CD4-positive, alpha-beta T cell (primary cell): ENCODE results near the gene PRPF19. TPM values are rescaled to one million over a fixed set of nuclear protein-coding genes. Genes with fewer than 3 reads are reported as not detected.

Source experiments
- ATAC-seq: fragments of 200-7000 bp; cut with Tn5 transposase; one replicate; pipeline ENCODE4 v1.10.0; 2022; ENCODE audit warnings: mild to moderate bottlenecking; ENCODE audit not compliant: poor library complexity
- CTCF ChIA-PET: fragments of 350-600 bp; sonication (Branson Sonifier 250); formaldehyde crosslinking; loops from one replicate; lab custom pipeline; 2021; ENCODE audit warnings: antibody characterized with exemption, inconsistent platforms; lab: Charles Lee
- POLR2A ChIA-PET: fragments of 350-600 bp; sonication (Branson Sonifier 250); formaldehyde crosslinking; loops from one replicate; lab custom pipeline; 2021; ENCODE audit warnings: antibody characterized with exemption, inconsistent platforms; lab: Charles Lee
- DNase-seq, 14 experiments: peaks; one replicate each; pipeline ENCODE4 v3.0.0-alpha.2; 2013 to 2020; ENCODE audit warnings: mixed read lengths in 2 of 14
- H3K27ac ChIP-seq, 2 donors: one replicate each; pipeline versions ENCODE4 v1.5.1 to v1.7.0; 2013; ENCODE audit warnings: low read length in 2 of 2, low read depth in 1 of 2, mild to moderate bottlenecking in 1 of 2
- H3K27me3 ChIP-seq, 2 experiments: 1 replicate in 1 of 2; 2 replicates in 1 of 2; pipeline versions ENCODE4 v1.6.1 to v1.7.0; 2013; ENCODE audit warnings: low read length in 2 of 2, control low read depth in 1 of 2, mild to moderate bottlenecking in 1 of 2, moderate library complexity in 1 of 2; ENCODE audit not compliant: insufficient read depth in 2 of 2, control insufficient read depth in 1 of 2
- H3K36me3 ChIP-seq: one replicate; pipeline ENCODE4 v1.6.1; 2013; ENCODE audit warnings: low read length, control low read depth; ENCODE audit not compliant: insufficient read depth
- H3K4me1 ChIP-seq: one replicate; pipeline ENCODE4 v1.6.1; 2013; ENCODE audit warnings: low read length, control low read depth; ENCODE audit not compliant: insufficient read depth
- H3K4me3 ChIP-seq: one replicate; pipeline ENCODE4 v1.5.1; 2013; ENCODE audit warnings: mild to moderate bottlenecking, low read length, moderate library complexity
- H3K9me3 ChIP-seq, 2 experiments: 1 replicate in 1 of 2; 2 replicates in 1 of 2; pipeline versions ENCODE4 v1.6.1 to v1.7.0; 2013; ENCODE audit warnings: low read length in 2 of 2, mild to moderate bottlenecking in 2 of 2, control low read depth in 1 of 2, moderate library complexity in 1 of 2; ENCODE audit not compliant: control insufficient read depth in 1 of 2, insufficient read depth in 1 of 2
- H3K27ac Mint-ChIP-seq: one replicate; pipeline ENCODE4 v1.8.0; 2020; ENCODE audit warnings: mixed read lengths
- H3K27me3 Mint-ChIP-seq: one replicate; pipeline ENCODE4 v1.8.0; 2021; ENCODE audit warnings: mixed read lengths
- H3K36me3 Mint-ChIP-seq: one replicate; pipeline ENCODE4 v1.8.0; 2021; ENCODE audit warnings: low read depth, mixed read lengths
- H3K4me1 Mint-ChIP-seq: one replicate; pipeline ENCODE4 v1.8.0; 2021; ENCODE audit warnings: low read depth, mixed read lengths
- H3K4me3 Mint-ChIP-seq: one replicate; pipeline ENCODE4 v1.8.0; 2020; ENCODE audit warnings: mild to moderate bottlenecking, mixed read lengths
- H3K9me3 Mint-ChIP-seq: one replicate; pipeline ENCODE4 v1.8.0; 2020; ENCODE audit warnings: mixed read lengths
- intact Hi-C, 2 experiments: fragments of 100-400 bp; cut with DNase I in 1 of 2; cut with micrococcal nuclease in 1 of 2; formaldehyde crosslinking; loops; one replicate each; pipeline versions ENCODE4 v1.15.1 to v1.9.0; 2023 to 2025; cut with DNase I, micrococcal nuclease
- total RNA-seq, 174 experiments: library from RNA in 2 of 174; stranded (reverse) in 2 of 174; gene quantifications; one replicate each; pipeline ENCODE4 v1.2.3 and lab custom pipeline; 2021 to 2026
- TF ChIP-seq, protein P1 (sequence below): fragments of 200-600 bp; IDR thresholded peaks from one replicate; pipeline ENCODE4 v1.8.0; 2022; ENCODE audit warnings: antibody characterized with exemption, mild to moderate bottlenecking

The PRPF19 gene
- total RNA-seq, 2 experiments from 2014 or later = 63.2 to 67.3 TPM

DNA sequence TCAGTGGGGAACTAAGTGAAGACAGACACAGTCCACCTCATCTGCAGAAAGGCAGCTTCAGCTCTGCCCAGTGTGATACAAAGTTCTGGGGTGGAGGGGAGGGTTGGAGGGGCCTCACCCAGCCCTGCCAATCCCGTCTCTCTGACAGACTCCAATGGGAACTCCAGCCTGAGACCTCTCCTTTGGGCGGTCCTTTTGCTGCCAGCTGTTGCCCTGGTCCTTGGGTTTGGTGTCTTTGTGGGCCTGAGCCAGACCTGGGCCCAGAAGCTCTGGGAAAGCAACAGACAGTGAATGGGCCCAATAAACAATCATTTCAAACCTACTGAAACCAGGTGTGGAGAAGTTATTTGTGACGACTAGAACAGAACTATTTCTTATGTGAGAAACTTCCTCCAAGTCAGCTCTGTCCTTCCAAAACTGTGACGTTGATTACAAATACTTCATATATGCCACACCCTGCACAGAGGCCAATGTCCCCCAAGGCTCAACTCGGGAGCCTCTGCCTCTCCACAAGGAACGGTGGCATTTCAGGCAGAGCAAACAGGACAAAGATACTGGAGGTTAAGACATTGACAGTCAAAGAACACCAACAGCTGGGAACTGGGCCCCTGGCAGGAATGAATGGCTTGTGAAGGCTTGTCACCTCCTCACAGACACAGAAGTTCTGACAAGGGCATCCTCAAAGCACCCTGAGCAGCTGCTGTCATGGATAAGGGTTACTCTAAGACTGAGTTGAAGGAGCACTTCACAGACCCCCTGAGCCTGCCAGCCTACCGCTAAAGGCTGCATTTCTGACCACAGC is 30.8 kb downstream of the PRPF19 start:
- ATAC-seq (no peak), DNase-seq (no peak)
- no peaks in the 10 kb centered on the region for H3K9me3 ChIP-seq
- Mint-ChIP-seq H3K27ac (no peak overlapping the region), H3K36me3 (peaks cover 34% of the 10 kb centered on the region), H3K4me3 (no peak overlapping the region), H3K27me3 (no peaks in the 10 kb centered on the region), H3K9me3 (no peaks in the 10 kb centered on the region), H3K4me1 (peaks cover 7% of the 10 kb centered on the region)
- intact Hi-C loops = no loop called here
- H3K4me1 ChIP-seq = peaks cover 19% of the 10 kb centered on the region
- no peak overlapping the region for H3K27ac ChIP-seq
- ChIA-PET CTCF (no interaction called here), POLR2A (interaction anchor here (1.1 kb wide), 1 partner anchor 51 kb away, joined by 3 read pairs; no protein-coding TSS in a partner anchor)
- H3K36me3 ChIP-seq = peaks cover 24% of the 10 kb centered on the region
- H3K4me3 ChIP-seq = no peak overlapping the region
- H3K27me3 ChIP-seq = no peaks in the 10 kb centered on the region
- TF ChIP-seq, protein P1, sequence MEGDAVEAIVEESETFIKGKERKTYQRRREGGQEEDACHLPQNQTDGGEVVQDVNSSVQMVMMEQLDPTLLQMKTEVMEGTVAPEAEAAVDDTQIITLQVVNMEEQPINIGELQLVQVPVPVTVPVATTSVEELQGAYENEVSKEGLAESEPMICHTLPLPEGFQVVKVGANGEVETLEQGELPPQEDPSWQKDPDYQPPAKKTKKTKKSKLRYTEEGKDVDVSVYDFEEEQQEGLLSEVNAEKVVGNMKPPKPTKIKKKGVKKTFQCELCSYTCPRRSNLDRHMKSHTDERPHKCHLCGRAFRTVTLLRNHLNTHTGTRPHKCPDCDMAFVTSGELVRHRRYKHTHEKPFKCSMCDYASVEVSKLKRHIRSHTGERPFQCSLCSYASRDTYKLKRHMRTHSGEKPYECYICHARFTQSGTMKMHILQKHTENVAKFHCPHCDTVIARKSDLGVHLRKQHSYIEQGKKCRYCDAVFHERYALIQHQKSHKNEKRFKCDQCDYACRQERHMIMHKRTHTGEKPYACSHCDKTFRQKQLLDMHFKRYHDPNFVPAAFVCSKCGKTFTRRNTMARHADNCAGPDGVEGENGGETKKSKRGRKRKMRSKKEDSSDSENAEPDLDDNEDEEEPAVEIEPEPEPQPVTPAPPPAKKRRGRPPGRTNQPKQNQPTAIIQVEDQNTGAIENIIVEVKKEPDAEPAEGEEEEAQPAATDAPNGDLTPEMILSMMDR = no peak

DNA sequence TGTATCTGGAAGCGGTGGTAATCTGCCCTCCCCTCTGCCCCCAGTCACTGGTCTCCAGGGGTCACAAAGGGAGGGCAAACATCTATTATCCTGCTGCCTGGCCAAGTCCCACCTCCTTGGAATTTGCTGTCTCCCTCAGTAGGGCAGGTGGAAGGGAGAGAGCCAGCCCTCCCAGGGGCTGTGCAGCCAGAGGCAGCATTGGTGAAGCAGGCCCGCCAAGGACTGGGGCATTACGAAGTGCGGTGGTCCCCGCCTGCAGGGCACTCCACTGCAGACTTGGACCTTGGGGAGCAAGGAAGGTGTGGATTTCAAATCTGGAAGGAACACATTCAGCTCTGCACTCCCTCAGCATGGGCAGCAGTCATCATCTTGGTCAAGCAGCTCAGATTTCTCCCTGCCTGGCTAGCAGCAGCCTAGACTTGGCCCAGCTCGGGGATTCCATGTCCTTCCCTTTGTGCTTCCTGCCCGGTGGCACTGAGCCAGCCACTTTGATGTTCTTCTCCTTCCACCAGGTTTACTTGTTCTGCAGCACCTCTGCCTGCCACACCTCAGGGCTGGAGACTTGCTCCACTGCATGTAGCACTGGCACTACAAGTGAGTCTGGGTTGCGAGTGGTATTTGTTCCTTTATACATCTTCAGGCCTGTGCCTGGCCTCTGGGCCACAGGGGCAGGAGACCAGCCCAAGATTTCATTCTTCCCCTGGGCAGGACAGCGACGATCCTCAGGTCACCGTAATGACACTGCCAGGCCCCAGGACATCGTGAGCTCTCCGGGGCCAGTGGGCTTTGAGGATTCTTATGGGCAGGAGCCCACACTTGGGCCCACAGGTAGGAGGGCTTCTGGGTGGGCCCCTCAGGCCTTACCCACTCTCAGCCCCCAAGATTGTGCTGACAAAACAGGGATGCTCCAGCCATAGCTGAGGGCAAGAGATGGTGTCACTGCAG is 31.7 kb downstream of the PRPF19 start:
- Histone ChIP-seq H3K27me3 (no peaks in the 10 kb centered on the region), H3K36me3 (peaks cover 16% of the 10 kb centered on the region), H3K27ac (no peak overlapping the region), H3K4me3 (no peak overlapping the region), H3K4me1 (peaks cover 20% of the 10 kb centered on the region), H3K9me3 (no peaks in the 10 kb centered on the region)
- ChIA-PET CTCF (no interaction called here), POLR2A (no interaction called here)
- Mint-ChIP-seq H3K27me3 (no peaks in the 10 kb centered on the region), H3K36me3 (peaks cover 25% of the 10 kb centered on the region), H3K4me1 (peaks cover 7% of the 10 kb centered on the region), H3K27ac (no peak overlapping the region), H3K4me3 (no peak overlapping the region), H3K9me3 (no peaks in the 10 kb centered on the region)
- ATAC-seq (no peak), DNase-seq (no peak)
- TF ChIP-seq, protein P1 = no peak
- intact Hi-C loops = no loop called here

DNA sequence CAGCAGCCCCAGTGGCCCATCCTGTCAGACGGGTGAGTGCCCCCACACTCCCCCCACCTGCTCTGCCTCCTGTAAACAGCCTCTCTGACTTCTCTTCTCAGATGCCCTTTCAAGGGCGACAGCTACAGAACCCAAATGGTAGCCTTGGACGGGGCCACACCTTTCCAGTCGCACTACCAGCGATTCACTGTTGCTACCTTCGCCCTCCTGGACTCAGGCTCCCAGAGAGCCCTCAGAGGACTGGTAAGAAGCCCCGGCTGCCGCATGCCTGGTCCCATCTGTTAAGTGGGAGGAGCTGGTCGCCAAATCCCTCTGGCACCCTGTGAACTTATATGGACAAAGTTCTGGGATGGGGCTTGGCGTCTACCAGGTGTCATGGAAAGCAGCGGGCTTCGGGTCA is 32.9 kb downstream of the PRPF19 start:
- no peaks in the 10 kb centered on the region for H3K9me3 Mint-ChIP-seq
- H3K4me3 ChIP-seq = no peak overlapping the region
- intact Hi-C loops = no loop called here
- peaks cover 20% of the 10 kb centered on the region for H3K4me1 ChIP-seq
- TF ChIP-seq, protein P1 = no peak
- CTCF ChIA-PET = no interaction called here
- no peak overlapping the region for H3K27ac ChIP-seq
- H3K9me3 ChIP-seq = no peaks in the 10 kb centered on the region
- no peaks in the 10 kb centered on the region for H3K27me3 ChIP-seq
- H3K27ac Mint-ChIP-seq = no peak overlapping the region
- POLR2A ChIA-PET = no interaction called here
- ATAC-seq (no peak), DNase-seq (no peak)
- peaks cover 14% of the 10 kb centered on the region for H3K36me3 Mint-ChIP-seq
- no peak overlapping the region for H3K4me3 Mint-ChIP-seq
- peaks cover 9% of the 10 kb centered on the region for H3K36me3 ChIP-seq
- no peaks in the 10 kb centered on the region for H3K27me3 Mint-ChIP-seq
- peaks cover 7% of the 10 kb centered on the region for H3K4me1 Mint-ChIP-seq
